ENCODE results near the gene CMPK1.

- TF ChIP-seq, protein P1, sequence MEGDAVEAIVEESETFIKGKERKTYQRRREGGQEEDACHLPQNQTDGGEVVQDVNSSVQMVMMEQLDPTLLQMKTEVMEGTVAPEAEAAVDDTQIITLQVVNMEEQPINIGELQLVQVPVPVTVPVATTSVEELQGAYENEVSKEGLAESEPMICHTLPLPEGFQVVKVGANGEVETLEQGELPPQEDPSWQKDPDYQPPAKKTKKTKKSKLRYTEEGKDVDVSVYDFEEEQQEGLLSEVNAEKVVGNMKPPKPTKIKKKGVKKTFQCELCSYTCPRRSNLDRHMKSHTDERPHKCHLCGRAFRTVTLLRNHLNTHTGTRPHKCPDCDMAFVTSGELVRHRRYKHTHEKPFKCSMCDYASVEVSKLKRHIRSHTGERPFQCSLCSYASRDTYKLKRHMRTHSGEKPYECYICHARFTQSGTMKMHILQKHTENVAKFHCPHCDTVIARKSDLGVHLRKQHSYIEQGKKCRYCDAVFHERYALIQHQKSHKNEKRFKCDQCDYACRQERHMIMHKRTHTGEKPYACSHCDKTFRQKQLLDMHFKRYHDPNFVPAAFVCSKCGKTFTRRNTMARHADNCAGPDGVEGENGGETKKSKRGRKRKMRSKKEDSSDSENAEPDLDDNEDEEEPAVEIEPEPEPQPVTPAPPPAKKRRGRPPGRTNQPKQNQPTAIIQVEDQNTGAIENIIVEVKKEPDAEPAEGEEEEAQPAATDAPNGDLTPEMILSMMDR (IDR thresholded peaks at IDR 0.05; ENCODE audit: poor library complexity) = no peak
- no peak for TF ChIP-seq EZH2phosphoT487 (IDR thresholded peaks at IDR 0.05; ENCODE audit: low read depth, severe bottlenecking, unreplicated experiment)
- TF ChIP-seq EZH2 (IDR thresholded peaks at IDR 0.05; ENCODE audit: borderline replicate concordance) = no peak
These were observed 27.8 kb downstream of the CMPK1 start for GRCh38 chr1:47361380-47361779.

Data from hepatocyte (in vitro differentiated cells).